BLaER1 (cell line): ENCODE results near the gene IQCF5.

Source experiments
- H3K27ac ChIP-seq: shearing (Covaris generic); formaldehyde crosslinking; 2 replicates; pipeline ENCODE4 v1.8.1; 2022
- H3K27me3 ChIP-seq: shearing (Covaris generic); formaldehyde crosslinking; 2 replicates; pipeline ENCODE4 v1.8.1; 2022
- H3K36me3 ChIP-seq: shearing (Covaris generic); formaldehyde crosslinking; 2 replicates; pipeline ENCODE4 v1.8.1; 2022
- H3K4me1 ChIP-seq: shearing (Covaris generic); formaldehyde crosslinking; 2 replicates; pipeline ENCODE4 v1.8.1; 2022
- H3K4me2 ChIP-seq: shearing (Covaris generic); formaldehyde crosslinking; 2 replicates; pipeline ENCODE4 v1.8.1; 2022
- H3K4me3 ChIP-seq: shearing (Covaris generic); formaldehyde crosslinking; 2 replicates; pipeline ENCODE4 v1.8.1; 2022
- H3K9ac ChIP-seq: shearing (Covaris generic); formaldehyde crosslinking; 2 replicates; pipeline ENCODE4 v1.8.1; 2022
- H3K9me3 ChIP-seq: shearing (Covaris generic); formaldehyde crosslinking; 2 replicates; pipeline ENCODE4 v1.8.1; 2022
- H4K20me1 ChIP-seq: shearing (Covaris generic); formaldehyde crosslinking; 2 replicates; pipeline ENCODE4 v1.8.1; 2022
- Cebpa-rat ChIP-seq: shearing (Covaris generic); IDR thresholded peaks from 2 replicates; pipeline ENCODE4 v1.8.1; 2022

IQCF5 gene

GRCh38 chr3:51828297-51828696 lies 47.1 kb downstream of the IQCF5 start:
- Histone ChIP-seq H3K9ac (no peak overlapping the region), H3K27me3 (no peaks in the 10 kb centered on the region), H3K4me3 (no peak overlapping the region), H3K9me3 (peaks cover 28% of the 10 kb centered on the region), H3K36me3 (no peaks in the 10 kb centered on the region), H3K4me2 (no peak overlapping the region), H4K20me1 (no peaks in the 10 kb centered on the region), H3K27ac (no peak overlapping the region), H3K4me1 (peaks cover 7% of the 10 kb centered on the region)
- TF ChIP-seq Cebpa-rat: no peak
